ENCODE data around the gene BRI3. TPM values are rescaled to one million over a fixed set of nuclear protein-coding genes. Genes with fewer than 3 reads are reported as not detected.

BRI3 gene
- total RNA-seq, 2 experiments from 2014 or later, result 68.0 to 76.5 TPM

DNA sequence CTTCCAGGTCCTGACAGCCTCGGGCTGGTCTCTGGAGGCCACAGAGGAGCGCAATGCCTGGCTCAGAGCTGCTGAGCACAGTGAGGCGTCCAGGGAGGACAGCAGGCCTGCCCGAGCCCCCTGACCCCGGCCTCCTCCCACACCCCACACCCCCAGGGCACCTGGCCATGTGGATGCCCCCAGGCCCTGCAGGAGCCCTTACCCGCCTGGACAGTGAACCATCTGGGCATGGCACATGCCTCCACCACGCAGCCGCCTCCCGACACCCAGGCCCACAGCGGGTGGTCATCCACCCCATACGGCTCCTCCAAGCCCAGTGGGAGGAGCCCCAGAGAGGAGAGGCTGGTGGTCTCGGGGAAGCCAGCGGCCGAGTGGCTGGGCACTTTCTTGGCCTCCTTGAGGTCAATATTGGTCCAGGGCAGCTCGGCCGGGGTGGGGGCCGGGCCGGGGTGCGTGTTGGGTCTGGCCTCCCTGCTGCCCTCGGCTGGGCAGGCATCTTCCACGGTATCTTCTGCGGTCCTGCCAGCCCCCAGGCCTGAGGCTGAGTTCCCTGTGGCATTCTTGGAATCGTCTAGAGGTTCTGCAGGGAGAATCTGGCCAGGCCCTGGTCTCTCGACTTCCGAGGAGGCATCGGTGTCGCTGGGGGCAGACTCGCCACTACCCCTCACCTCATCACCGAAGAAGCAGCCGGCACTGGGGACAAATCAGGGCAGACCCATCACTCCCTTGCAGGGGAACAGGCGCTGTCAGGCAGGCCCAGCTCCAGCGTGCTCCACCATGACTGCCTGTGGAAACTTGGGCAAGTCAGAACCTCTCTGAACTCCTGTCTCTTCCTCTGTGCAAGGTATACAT, 48.0 kb upstream of the BRI3 start:
- ChIA-PET CTCF (no interaction called here), POLR2A (interaction anchor here (1.6 kb wide), 1 partner anchor 17 kb away, joined by 7 read pairs; no protein-coding TSS in a partner anchor)
- intact Hi-C loops (cut with DNase I, micrococcal nuclease), result no loop called here
- TF ChIP-seq, protein P1, sequence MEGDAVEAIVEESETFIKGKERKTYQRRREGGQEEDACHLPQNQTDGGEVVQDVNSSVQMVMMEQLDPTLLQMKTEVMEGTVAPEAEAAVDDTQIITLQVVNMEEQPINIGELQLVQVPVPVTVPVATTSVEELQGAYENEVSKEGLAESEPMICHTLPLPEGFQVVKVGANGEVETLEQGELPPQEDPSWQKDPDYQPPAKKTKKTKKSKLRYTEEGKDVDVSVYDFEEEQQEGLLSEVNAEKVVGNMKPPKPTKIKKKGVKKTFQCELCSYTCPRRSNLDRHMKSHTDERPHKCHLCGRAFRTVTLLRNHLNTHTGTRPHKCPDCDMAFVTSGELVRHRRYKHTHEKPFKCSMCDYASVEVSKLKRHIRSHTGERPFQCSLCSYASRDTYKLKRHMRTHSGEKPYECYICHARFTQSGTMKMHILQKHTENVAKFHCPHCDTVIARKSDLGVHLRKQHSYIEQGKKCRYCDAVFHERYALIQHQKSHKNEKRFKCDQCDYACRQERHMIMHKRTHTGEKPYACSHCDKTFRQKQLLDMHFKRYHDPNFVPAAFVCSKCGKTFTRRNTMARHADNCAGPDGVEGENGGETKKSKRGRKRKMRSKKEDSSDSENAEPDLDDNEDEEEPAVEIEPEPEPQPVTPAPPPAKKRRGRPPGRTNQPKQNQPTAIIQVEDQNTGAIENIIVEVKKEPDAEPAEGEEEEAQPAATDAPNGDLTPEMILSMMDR (IDR thresholded peaks at IDR 0.05), result no peak
- Histone ChIP-seq H3K9me3 (ENCODE audit: control insufficient read depth in 1 of 2, insufficient read depth in 1 of 2, low read length in 2 of 2) (no peaks in the 10 kb centered on the region), H3K4me3 (ENCODE audit: low read length) (no peak overlapping the region), H3K27me3 (ENCODE audit: control insufficient read depth in 1 of 2, insufficient read depth in 2 of 2, low read length in 2 of 2) (no peaks in the 10 kb centered on the region), H3K27ac (ENCODE audit: low read depth in 1 of 2, low read length in 2 of 2) (no peak overlapping the region), H3K4me1 (ENCODE audit: insufficient read depth, low read length) (no peaks in the 10 kb centered on the region), H3K36me3 (ENCODE audit: insufficient read depth, low read length) (peaks cover 65% of the 10 kb centered on the region)
- Mint-ChIP-seq H3K27me3 (no peaks in the 10 kb centered on the region), H3K4me3 (no peak overlapping the region), H3K9me3 (no peaks in the 10 kb centered on the region), H3K4me1 (ENCODE audit: low read depth) (no peaks in the 10 kb centered on the region), H3K36me3 (ENCODE audit: low read depth) (peaks cover 52% of the 10 kb centered on the region), H3K27ac (no peak overlapping the region)
- ATAC-seq (ENCODE audit: poor library complexity) (no peak), DNase-seq (no peak)

DNA sequence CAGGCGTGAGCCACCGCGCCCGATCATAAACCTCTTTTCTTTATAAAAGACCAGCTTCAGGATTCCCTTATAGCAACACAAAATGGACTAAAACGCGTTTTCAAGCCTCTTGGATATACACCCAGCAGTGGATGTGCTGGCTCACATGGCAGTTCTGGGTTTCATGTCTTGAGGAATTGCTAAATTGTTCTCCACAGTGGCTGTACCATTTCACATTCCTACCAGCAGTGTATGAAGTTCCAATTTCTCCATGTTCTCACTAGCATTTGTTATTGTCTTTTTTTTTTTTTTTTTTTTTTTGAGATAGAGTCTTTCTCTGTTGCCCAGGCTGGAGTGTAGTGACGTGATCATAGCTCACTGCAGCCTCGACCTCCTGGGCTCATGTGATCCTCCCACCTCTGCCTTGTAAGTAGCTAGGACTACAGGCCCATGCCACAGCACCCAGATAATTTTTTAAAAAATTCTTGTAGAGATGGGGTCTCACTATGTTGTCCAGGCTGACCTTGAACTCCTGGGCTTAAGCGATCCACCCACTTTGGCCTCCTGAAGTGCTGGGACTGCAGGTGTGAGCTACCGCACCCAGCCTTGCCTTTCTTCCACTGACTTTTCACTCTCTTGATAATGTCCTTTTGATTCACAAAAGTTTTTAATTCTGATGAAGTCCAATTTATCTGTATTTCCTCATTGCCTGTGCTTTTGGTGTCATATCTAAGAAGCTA, 46.9 kb upstream of the BRI3 start:
- ATAC-seq (ENCODE audit: poor library complexity) (no peak), DNase-seq (no peak)
- H3K36me3 ChIP-seq (ENCODE audit: insufficient read depth, low read length), result peaks cover 66% of the 10 kb centered on the region
- H3K27ac Mint-ChIP-seq, result no peak overlapping the region
- H3K4me3 Mint-ChIP-seq, result no peak overlapping the region
- no peaks in the 10 kb centered on the region for H3K9me3 ChIP-seq (ENCODE audit: control insufficient read depth in 1 of 2, insufficient read depth in 1 of 2, low read length in 2 of 2)
- H3K9me3 Mint-ChIP-seq, result no peaks in the 10 kb centered on the region
- H3K4me1 ChIP-seq (ENCODE audit: insufficient read depth, low read length), result no peaks in the 10 kb centered on the region
- CTCF ChIA-PET, result interaction anchor here (0.6 kb wide), 1 partner anchor 20 kb away, joined by 4 read pairs; no protein-coding TSS in a partner anchor
- TF ChIP-seq, protein P1 (IDR thresholded peaks at IDR 0.05), result no peak
- no peaks in the 10 kb centered on the region for H3K27me3 Mint-ChIP-seq
- H3K27me3 ChIP-seq (ENCODE audit: control insufficient read depth in 1 of 2, insufficient read depth in 2 of 2, low read length in 2 of 2), result no peaks in the 10 kb centered on the region
- intact Hi-C loops (cut with DNase I, micrococcal nuclease), result no loop called here
- H3K4me1 Mint-ChIP-seq (ENCODE audit: low read depth), result no peaks in the 10 kb centered on the region
- POLR2A ChIA-PET, result interaction anchor here (1.1 kb wide), 1 partner anchor 16 kb away, joined by 9 read pairs; no protein-coding TSS in a partner anchor
- no peak overlapping the region for H3K27ac ChIP-seq (ENCODE audit: low read depth in 1 of 2, low read length in 2 of 2)
- H3K36me3 Mint-ChIP-seq (ENCODE audit: low read depth), result peaks cover 58% of the 10 kb centered on the region
- H3K4me3 ChIP-seq (ENCODE audit: low read length), result no peak overlapping the region

DNA sequence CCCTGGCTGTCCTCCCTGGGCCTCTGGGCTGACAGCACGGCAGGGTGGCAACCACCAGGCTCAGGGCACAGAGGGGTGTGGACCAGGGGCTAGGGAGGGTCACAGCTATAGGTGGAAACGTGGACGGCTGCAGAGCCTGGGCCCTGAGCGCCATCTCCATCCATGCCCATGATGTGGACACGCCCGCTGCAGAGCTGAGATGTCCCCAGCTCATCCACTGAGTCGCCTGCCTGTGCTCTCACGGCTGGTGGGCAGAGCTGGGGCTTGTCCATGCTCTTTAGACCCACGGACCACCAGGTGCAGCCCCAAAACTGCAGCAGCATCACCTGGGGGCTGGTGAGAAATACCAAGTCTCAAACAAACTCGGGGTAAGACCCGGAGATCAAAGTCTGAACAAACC, 45.6 kb upstream of the BRI3 start:
- intact Hi-C loops (cut with DNase I, micrococcal nuclease), result no loop called here
- TF ChIP-seq, protein P1 (IDR thresholded peaks at IDR 0.05), result no peak
- H3K4me3 ChIP-seq (ENCODE audit: low read length), result no peak overlapping the region
- H3K27me3 ChIP-seq (ENCODE audit: control insufficient read depth in 1 of 2, insufficient read depth in 2 of 2, low read length in 2 of 2), result no peaks in the 10 kb centered on the region
- H3K27ac ChIP-seq (ENCODE audit: low read depth in 1 of 2, low read length in 2 of 2), result no peak overlapping the region
- no peak overlapping the region for H3K27ac Mint-ChIP-seq
- H3K9me3 Mint-ChIP-seq, result no peaks in the 10 kb centered on the region
- no peaks in the 10 kb centered on the region for H3K9me3 ChIP-seq (ENCODE audit: control insufficient read depth in 1 of 2, insufficient read depth in 1 of 2, low read length in 2 of 2)
- no peak for DNase-seq
- no peaks in the 10 kb centered on the region for H3K4me1 ChIP-seq (ENCODE audit: insufficient read depth, low read length)
- H3K4me3 Mint-ChIP-seq, result no peak overlapping the region
- H3K36me3 Mint-ChIP-seq (ENCODE audit: low read depth), result peaks cover 62% of the 10 kb centered on the region
- POLR2A ChIA-PET, result no interaction called here
- CTCF ChIA-PET, result interaction anchor here (1.0 kb wide), 1 partner anchor 34 kb away, joined by 3 read pairs; no protein-coding TSS in a partner anchor
- H3K4me1 Mint-ChIP-seq (ENCODE audit: low read depth), result no peaks in the 10 kb centered on the region
- H3K36me3 ChIP-seq (ENCODE audit: insufficient read depth, low read length), result peaks cover 69% of the 10 kb centered on the region
- ATAC-seq (ENCODE audit: poor library complexity), result no peak
- no peaks in the 10 kb centered on the region for H3K27me3 Mint-ChIP-seq
